CD8-positive, alpha-beta memory T cell (primary cell): ENCODE results near the gene CRADD. TPM values are rescaled to one million over a fixed set of nuclear protein-coding genes. Genes with fewer than 3 reads are reported as not detected.

Experiments used
- CTCF ChIA-PET: fragments of 350-600 bp; sonication (Branson Sonifier 250); formaldehyde crosslinking; loops from one replicate; lab custom pipeline; 2021; ENCODE audit warnings: antibody characterized with exemption; lab: Charles Lee
- POLR2A ChIA-PET: fragments of 350-600 bp; sonication (Branson Sonifier 250); formaldehyde crosslinking; loops from one replicate; lab custom pipeline; 2021; ENCODE audit warnings: antibody characterized with exemption; lab: Charles Lee
- DNase-seq, 5 donors: peaks; one replicate each; pipeline versions ENCODE4 v3.0.0 to v3.0.0-alpha.2; 2020 to 2022; ENCODE audit warnings: mixed read lengths in 1 of 5
- H3K27ac ChIP-seq: one replicate; pipeline ENCODE4 v1.7.0; 2013; ENCODE audit warnings: low read depth, mild to moderate bottlenecking, low read length, moderate library complexity
- H3K27me3 ChIP-seq: 2 replicates; pipeline ENCODE4 v1.7.0; 2013; ENCODE audit warnings: low read length, mild to moderate bottlenecking; ENCODE audit not compliant: insufficient read depth, poor library complexity, severe bottlenecking
- H3K36me3 ChIP-seq: 2 replicates; pipeline ENCODE4 v1.7.0; 2013; ENCODE audit warnings: mild to moderate bottlenecking, low read length, moderate library complexity; ENCODE audit not compliant: insufficient read depth
- H3K4me1 ChIP-seq: 2 replicates; pipeline ENCODE4 v1.7.0; 2013; ENCODE audit warnings: mild to moderate bottlenecking, low read length, moderate library complexity; ENCODE audit not compliant: insufficient read depth
- H3K4me3 ChIP-seq: 2 replicates; pipeline ENCODE4 v1.7.0; 2013; ENCODE audit warnings: mild to moderate bottlenecking, low read length
- H3K9me3 ChIP-seq: 2 replicates; pipeline ENCODE4 v1.7.0; 2013; ENCODE audit warnings: mild to moderate bottlenecking, low read length
- H3K27ac Mint-ChIP-seq, 8 donors: one replicate each; pipeline ENCODE4 v1.8.0; 2020 to 2021; ENCODE audit warnings: mixed read lengths in 8 of 8, mild to moderate bottlenecking in 6 of 8, inconsistent platforms in 3 of 8, moderate library complexity in 3 of 8
- H3K27me3 Mint-ChIP-seq, 2 donors: one replicate each; pipeline ENCODE4 v1.8.0; 2020 to 2021; ENCODE audit warnings: mixed read lengths in 2 of 2, mild to moderate bottlenecking in 1 of 2, moderate library complexity in 1 of 2
- H3K36me3 Mint-ChIP-seq, 3 donors: one replicate each; pipeline ENCODE4 v1.8.0; 2020 to 2021; ENCODE audit warnings: mixed read lengths in 3 of 3, inconsistent platforms in 1 of 3, mild to moderate bottlenecking in 1 of 3
- H3K4me1 Mint-ChIP-seq, 3 donors: one replicate each; pipeline ENCODE4 v1.8.0; 2020 to 2021; ENCODE audit warnings: mixed read lengths in 3 of 3, inconsistent platforms in 1 of 3, mild to moderate bottlenecking in 1 of 3
- H3K4me3 Mint-ChIP-seq, 7 donors: one replicate each; pipeline ENCODE4 v1.8.0; 2020 to 2021; ENCODE audit warnings: mixed read lengths in 7 of 7, mild to moderate bottlenecking in 6 of 7, moderate library complexity in 4 of 7, inconsistent platforms in 2 of 7
- H3K9me3 Mint-ChIP-seq, 5 donors: one replicate each; pipeline ENCODE4 v1.8.0; 2020 to 2022; ENCODE audit warnings: mixed read lengths in 5 of 5, mild to moderate bottlenecking in 3 of 5, moderate library complexity in 2 of 5, inconsistent platforms in 1 of 5
- polyA plus RNA-seq: library from polyadenylated mRNA; unstranded; fragments of 300-500 nt; fragmentation: Illumina TruSeq; gene quantifications from one replicate; pipeline ENCODE4 v1.2.3, GENCODE V29; 2021
- total RNA-seq, 2 experiments: library from RNA; stranded (reverse); gene quantifications; one replicate each; pipeline ENCODE4 v1.2.3, GENCODE V29; 2021

Gene CRADD
- total and polyA plus RNA-seq, 3 experiments from 2014 or later: 8.6 to 13.2 (median 11.7) TPM

DNA sequence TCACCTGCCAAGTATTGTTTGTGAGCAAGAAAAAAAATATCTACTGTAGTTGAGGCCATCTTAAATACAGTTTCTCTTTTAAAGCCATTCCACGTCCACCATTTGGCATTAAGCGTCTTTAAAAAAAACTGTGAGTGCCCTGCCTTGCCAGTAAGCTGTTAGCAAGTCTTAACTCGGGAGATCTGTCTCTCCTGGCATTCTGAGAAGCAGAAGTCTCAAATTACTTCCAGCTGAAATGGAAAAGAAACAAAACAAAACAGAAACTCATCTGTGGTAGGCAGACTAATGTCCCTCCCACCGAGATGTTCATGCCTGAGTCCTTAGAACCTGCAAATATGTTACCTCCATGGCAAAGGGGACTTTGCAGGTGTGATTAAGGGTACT, 126.2 kb downstream of the CRADD start:
- no peaks in the 10 kb centered on the region for H3K36me3 ChIP-seq
- no peaks in the 10 kb centered on the region for H3K27me3 ChIP-seq
- Mint-ChIP-seq H3K27me3 (no peaks in the 10 kb centered on the region), H3K27ac (peak overlapping the region in 1 of 8 donors; percentile 25), H3K4me1 (peaks cover 2 to 14% (median 12%) of the 10 kb centered on the region in 3 donors), H3K4me3 (no peak overlapping the region), H3K36me3 (peaks cover 0 to 11% (median 6%) of the 10 kb centered on the region in 3 donors), H3K9me3 (no peaks in the 10 kb centered on the region)
- H3K27ac ChIP-seq: no peak overlapping the region
- H3K4me3 ChIP-seq: no peak overlapping the region
- H3K4me1 ChIP-seq: no peaks in the 10 kb centered on the region
- H3K9me3 ChIP-seq: no peaks in the 10 kb centered on the region
- POLR2A ChIA-PET: no interaction called here
- CTCF ChIA-PET: no interaction called here
- DNase-seq: no peak

DNA sequence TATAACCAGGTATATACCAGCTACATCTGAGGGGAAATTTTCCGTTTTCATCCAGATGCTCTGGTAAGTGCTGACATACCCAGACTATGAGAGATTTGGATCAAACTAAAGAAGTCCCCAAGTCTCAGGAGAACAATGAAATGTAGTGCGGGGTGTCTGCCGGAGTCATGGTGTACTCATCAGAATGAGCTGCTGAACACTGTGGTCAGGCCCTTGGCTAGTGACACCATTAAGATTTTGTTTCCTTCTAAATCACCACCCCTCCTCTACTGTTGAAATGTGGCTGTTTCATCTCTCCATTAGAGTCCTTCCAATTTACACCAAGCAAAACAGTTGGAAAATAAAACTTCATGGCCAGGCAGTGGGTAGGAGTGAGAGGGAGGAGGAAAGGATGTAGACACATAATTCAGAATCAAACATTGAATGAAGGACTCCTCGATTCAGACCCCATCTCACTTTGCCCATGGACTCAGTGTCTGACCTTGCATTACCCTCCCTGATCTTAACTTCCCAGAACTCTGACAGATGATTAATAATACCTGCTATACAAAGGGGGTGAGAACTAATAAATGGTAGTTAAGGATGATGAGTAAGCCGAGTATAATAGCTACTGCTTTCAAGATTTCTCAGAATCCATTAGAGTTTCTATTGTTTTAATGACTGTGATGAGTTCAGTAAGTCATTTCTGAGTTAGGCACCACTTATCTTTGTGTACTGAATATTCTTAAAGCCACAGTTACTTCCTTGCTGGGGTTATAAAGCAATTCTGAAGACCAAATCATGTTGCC, 127.4 kb downstream of the CRADD start:
- Histone ChIP-seq H3K27me3 (no peaks in the 10 kb centered on the region), H3K27ac (no peak overlapping the region), H3K9me3 (no peaks in the 10 kb centered on the region), H3K4me3 (no peak overlapping the region), H3K4me1 (no peaks in the 10 kb centered on the region), H3K36me3 (no peaks in the 10 kb centered on the region)
- DNase-seq: no peak
- H3K4me3 Mint-ChIP-seq: no peak overlapping the region
- peaks cover 0 to 11% (median 6%) of the 10 kb centered on the region in 3 donors for H3K36me3 Mint-ChIP-seq
- peaks cover 2 to 14% (median 12%) of the 10 kb centered on the region in 3 donors for H3K4me1 Mint-ChIP-seq
- H3K9me3 Mint-ChIP-seq: no peaks in the 10 kb centered on the region
- POLR2A ChIA-PET: no interaction called here
- H3K27me3 Mint-ChIP-seq: no peaks in the 10 kb centered on the region
- CTCF ChIA-PET: no interaction called here
- no peak overlapping the region for H3K27ac Mint-ChIP-seq

DNA sequence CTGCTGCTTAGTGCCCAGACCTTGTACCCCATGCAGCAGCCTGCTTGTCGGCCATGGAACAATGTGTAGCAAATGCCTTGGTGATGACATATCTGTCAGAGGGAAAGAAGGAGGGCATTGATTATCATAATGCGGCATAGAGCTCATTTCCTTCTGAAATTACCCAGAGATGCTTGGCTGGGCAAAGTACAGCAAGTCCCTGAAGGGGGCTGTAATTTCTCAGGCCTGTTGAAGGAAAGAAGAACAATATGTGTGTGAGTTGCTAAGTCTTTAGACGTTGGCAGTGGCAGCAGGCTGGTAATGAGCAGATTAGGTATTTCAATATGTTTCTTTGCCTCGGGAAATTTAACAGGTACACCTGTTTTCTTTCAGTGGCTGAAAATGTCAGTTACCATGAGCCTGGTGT, 128.6 kb downstream of the CRADD start:
- no peaks in the 10 kb centered on the region for H3K27me3 Mint-ChIP-seq
- H3K9me3 Mint-ChIP-seq: no peaks in the 10 kb centered on the region
- Histone ChIP-seq H3K27me3 (no peaks in the 10 kb centered on the region), H3K36me3 (no peaks in the 10 kb centered on the region), H3K9me3 (no peaks in the 10 kb centered on the region), H3K4me1 (no peaks in the 10 kb centered on the region), H3K27ac (no peak overlapping the region), H3K4me3 (no peak overlapping the region)
- H3K4me3 Mint-ChIP-seq: no peak overlapping the region
- no peak overlapping the region for H3K27ac Mint-ChIP-seq
- CTCF ChIA-PET: no interaction called here
- peaks cover 2 to 14% (median 12%) of the 10 kb centered on the region in 3 donors for H3K4me1 Mint-ChIP-seq
- no peak for DNase-seq
- POLR2A ChIA-PET: no interaction called here
- peaks cover 0 to 4% (median 0%) of the 10 kb centered on the region in 3 donors for H3K36me3 Mint-ChIP-seq

DNA sequence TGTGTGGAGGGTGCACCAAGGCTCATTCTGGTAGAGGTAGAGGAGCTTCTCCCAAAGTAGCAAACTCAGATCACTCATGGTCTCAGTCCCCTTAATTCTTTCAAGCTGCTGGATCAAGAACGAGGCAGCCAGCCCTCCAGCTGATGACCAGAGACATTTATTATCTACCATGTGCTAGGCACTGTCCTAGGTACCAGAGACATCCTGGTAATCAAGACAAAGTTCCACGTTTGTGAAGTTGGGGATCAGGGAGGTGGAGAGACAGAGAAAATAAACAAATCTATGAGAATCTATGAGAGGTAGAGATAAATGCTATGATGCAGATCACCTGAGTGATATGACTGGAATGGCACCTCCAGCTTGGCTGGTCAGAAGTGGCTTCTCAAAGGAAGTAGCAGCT, 130.2 kb downstream of the CRADD start:
- Mint-ChIP-seq H3K4me1 (peaks cover 2 to 14% (median 12%) of the 10 kb centered on the region in 3 donors), H3K4me3 (no peak overlapping the region), H3K27ac (no peak overlapping the region), H3K9me3 (no peaks in the 10 kb centered on the region), H3K27me3 (no peaks in the 10 kb centered on the region), H3K36me3 (peaks cover 0 to 3% (median 0%) of the 10 kb centered on the region in 3 donors)
- H3K4me3 ChIP-seq: no peak overlapping the region
- CTCF ChIA-PET: no interaction called here
- no peaks in the 10 kb centered on the region for H3K36me3 ChIP-seq
- POLR2A ChIA-PET: no interaction called here
- no peaks in the 10 kb centered on the region for H3K9me3 ChIP-seq
- H3K4me1 ChIP-seq: no peaks in the 10 kb centered on the region
- no peak for DNase-seq
- no peak overlapping the region for H3K27ac ChIP-seq
- no peaks in the 10 kb centered on the region for H3K27me3 ChIP-seq

DNA sequence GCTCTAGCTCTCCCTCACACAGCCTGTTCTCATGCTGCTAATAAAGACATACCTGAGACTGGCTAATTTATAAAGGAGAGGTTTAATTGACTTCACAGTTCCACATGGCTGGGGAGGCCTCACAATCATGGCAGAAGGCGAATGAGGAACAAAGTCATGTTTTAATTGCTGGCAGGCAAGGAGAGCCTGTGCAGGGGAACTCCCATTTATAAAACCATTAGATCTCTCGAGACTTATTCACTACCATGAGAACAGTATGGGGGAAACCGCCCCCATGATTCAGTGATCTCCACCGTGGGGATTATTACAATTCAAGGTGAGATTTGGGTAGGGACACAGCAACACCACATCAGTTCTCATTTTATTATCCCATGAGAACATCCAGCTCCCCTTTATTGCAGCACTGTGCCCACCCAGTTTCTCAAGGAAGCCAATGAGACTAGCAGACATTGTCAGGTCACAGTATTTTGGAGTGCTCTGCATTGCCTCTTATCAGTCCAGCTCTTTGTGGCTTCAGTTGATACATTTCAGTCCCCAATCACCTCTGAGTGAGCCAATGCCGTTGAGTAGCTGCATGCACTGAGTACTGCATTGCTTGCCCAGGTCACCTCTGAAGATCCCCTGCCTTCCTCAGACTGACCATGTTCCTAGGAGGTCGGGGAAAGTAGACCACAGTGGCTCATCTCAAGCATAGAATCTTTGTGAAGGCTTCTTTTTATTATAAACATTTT, 131.2 kb downstream of the CRADD start:
- ChIA-PET CTCF (no interaction called here), POLR2A (no interaction called here)
- no peak for DNase-seq
- H3K4me3 Mint-ChIP-seq: no peak overlapping the region
- no peaks in the 10 kb centered on the region for H3K9me3 Mint-ChIP-seq
- Histone ChIP-seq H3K9me3 (no peaks in the 10 kb centered on the region), H3K27ac (no peak overlapping the region), H3K36me3 (no peaks in the 10 kb centered on the region), H3K4me1 (no peaks in the 10 kb centered on the region), H3K27me3 (no peaks in the 10 kb centered on the region), H3K4me3 (no peak overlapping the region)
- H3K27me3 Mint-ChIP-seq: no peaks in the 10 kb centered on the region
- H3K27ac Mint-ChIP-seq: no peak overlapping the region
- peaks cover 2 to 14% (median 8%) of the 10 kb centered on the region in 3 donors for H3K4me1 Mint-ChIP-seq
- no peaks in the 10 kb centered on the region for H3K36me3 Mint-ChIP-seq

DNA sequence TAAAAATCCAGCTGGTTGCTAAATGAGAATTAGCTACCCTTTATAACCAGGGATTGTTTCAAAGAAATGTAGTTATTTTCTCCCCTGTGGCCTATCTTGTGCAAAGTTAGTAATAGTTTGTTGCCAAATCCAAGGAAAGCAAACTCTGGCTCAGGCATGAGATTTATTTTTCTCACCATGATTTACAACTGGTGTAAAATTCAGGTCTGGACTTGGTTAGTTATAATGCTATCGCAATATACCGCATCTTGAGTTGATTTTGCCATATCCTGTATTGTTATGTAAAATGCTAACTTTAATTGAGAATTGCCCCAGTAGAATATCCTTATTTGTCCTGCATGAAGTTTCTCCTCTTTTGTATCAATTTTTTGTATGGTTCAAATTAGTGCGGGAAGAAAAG, 135.5 kb downstream of the CRADD start:
- no peaks in the 10 kb centered on the region for H3K9me3 Mint-ChIP-seq
- H3K4me3 ChIP-seq: no peak overlapping the region
- H3K36me3 Mint-ChIP-seq: no peaks in the 10 kb centered on the region
- H3K27ac Mint-ChIP-seq: no peak overlapping the region
- H3K4me1 Mint-ChIP-seq: peaks cover 0 to under 1% (median 0%) of the 10 kb centered on the region in 3 donors
- CTCF ChIA-PET: no interaction called here
- H3K4me3 Mint-ChIP-seq: no peak overlapping the region
- POLR2A ChIA-PET: no interaction called here
- no peaks in the 10 kb centered on the region for H3K4me1 ChIP-seq
- H3K27me3 Mint-ChIP-seq: no peaks in the 10 kb centered on the region
- no peak overlapping the region for H3K27ac ChIP-seq
- H3K27me3 ChIP-seq: no peaks in the 10 kb centered on the region
- DNase-seq: no peak
- H3K36me3 ChIP-seq: no peaks in the 10 kb centered on the region
- no peaks in the 10 kb centered on the region for H3K9me3 ChIP-seq

DNA sequence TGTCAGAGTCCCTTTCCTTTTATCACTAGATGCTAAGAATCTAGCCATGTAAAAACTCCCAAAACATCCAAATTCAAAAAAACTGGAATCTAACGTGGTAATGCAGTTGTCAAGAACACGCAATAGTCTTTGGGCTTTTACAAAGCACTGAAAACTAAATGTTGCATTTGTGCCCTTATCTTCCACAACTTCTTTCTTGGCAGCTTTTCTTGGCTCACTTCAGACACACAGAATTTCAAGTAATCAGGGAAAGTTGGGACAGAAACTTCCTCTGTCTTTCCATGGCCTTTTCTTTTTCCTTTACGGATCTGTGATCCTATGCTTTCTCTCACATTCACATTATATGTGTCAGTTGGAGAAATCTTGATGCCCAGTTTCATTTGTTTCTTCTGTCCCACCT, 136.0 kb downstream of the CRADD start:
- POLR2A ChIA-PET: no interaction called here

More for the DNA sequence above, 136.0 kb downstream of the CRADD start:
- H3K27me3 ChIP-seq: no peaks in the 10 kb centered on the region
- CTCF ChIA-PET: no interaction called here
- no peak overlapping the region for H3K27ac Mint-ChIP-seq
- H3K36me3 ChIP-seq: no peaks in the 10 kb centered on the region
- no peak overlapping the region for H3K4me3 Mint-ChIP-seq
- H3K4me1 Mint-ChIP-seq: no peaks in the 10 kb centered on the region
- no peak for DNase-seq
- H3K36me3 Mint-ChIP-seq: no peaks in the 10 kb centered on the region
- H3K4me1 ChIP-seq: no peaks in the 10 kb centered on the region
- H3K27ac ChIP-seq: no peak overlapping the region
- H3K9me3 Mint-ChIP-seq: no peaks in the 10 kb centered on the region
- H3K27me3 Mint-ChIP-seq: no peaks in the 10 kb centered on the region
- no peaks in the 10 kb centered on the region for H3K9me3 ChIP-seq
- H3K4me3 ChIP-seq: no peak overlapping the region
